ENCODE measurements around the gene EN2.
A peak's percentile ranks its signal among the peaks of the same experiment; 100 is the strongest.

Gene EN2

GRCh38 chr7:155455776-155456737 is 1.9 kb upstream of the EN2 start:
- H3K4me3 ChIP-seq (ENCODE audit: low read depth, low read length) = peak overlapping the region; percentile 74
- DNase-seq (ENCODE audit: low read depth) = no peak

DNA sequence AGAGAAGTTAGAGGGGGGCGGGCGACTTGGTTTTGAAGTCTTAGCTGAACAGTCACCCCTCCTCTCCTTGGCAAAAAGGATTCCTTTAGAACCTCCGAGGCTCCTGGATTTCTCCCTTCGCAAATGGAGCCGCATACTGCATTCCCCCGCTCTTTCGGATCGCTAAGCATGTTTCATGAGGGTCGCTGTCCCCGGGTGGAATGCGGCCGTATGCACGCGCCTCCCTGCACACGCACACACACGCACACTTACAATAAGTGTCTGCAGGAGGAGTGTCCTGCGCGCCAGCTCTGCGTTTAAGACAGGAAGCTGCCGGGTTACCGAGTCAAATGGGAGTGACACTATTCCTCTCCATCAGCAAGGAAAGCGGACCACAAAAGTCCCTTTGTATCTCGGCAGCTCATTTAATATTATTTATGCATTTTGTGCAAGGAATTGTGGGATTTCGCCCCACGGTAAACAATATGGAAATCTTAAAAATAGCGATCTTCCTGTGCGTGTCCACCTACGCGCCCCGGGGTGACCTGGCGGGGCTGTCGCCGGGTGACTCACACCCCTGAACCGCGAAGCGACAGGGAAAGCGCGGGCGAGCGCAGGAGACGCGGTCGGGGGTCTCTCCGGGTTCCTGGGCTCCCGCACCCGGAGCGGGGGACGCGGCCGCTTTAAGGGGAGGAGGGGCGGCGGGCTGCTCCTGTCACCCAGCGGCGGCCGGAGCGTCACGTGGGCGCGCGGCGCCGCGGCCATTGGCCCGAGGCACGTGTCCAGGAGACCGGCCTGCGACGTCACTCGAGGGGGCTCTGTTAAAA is 988 bp upstream of the EN2 start:
- no peak for TF ChIP-seq CTCF (IDR thresholded peaks at IDR 0.05; ENCODE audit: control insufficient read depth, extremely low read depth, insufficient read depth)
- peak overlapping the region; percentile 74 for H3K4me3 ChIP-seq (ENCODE audit: low read depth, low read length)
- no peak for DNase-seq (ENCODE audit: low read depth)

More at GRCh38 chr7:155455776-155456737, 1.9 kb upstream of the EN2 start:
- no peak for TF ChIP-seq CTCF (IDR thresholded peaks at IDR 0.05; ENCODE audit: control insufficient read depth, extremely low read depth, insufficient read depth)

DNA sequence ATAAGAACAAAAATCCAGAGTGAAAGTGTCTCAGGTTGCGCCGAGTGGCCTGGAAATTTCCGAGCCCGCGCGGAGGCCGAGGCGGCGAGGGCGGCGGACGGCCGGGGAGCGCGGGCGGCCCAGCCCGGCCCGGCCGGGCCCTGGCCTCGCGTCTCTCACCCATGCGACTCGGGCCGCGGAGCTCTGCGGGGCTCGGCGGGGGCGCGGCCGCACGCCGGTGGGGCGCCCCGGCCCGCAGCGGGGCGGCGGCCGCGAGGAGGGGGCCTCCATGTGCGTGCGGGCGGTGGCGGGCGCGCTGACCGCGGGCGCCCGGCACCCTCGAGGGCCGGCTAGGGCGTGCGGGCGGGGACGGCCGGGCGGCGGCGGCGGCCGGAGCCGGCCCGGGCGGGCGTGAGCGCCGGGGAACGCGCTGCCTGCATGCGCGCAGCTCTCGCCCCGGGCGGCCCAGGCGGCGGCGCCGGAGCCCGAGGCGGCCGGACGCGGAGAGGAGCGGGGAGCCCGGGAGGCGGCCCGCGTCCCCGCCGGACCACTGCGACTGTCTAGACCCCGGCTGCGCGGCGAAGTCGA is 302 bp upstream of the EN2 start:
- H3K4me3 ChIP-seq (ENCODE audit: low read depth, low read length) = peak overlapping the region; percentile 74
- no peak for TF ChIP-seq CTCF (IDR thresholded peaks at IDR 0.05; ENCODE audit: control insufficient read depth, extremely low read depth, insufficient read depth)
- no peak for DNase-seq (ENCODE audit: low read depth)

GRCh38 chr7:155458878-155459699 is 1.2 kb downstream of the EN2 start:
- TF ChIP-seq CTCF (IDR thresholded peaks at IDR 0.05; ENCODE audit: control insufficient read depth, extremely low read depth, insufficient read depth) = no peak
- peak overlapping the region; percentile 31 for H3K4me3 ChIP-seq (ENCODE audit: low read depth, low read length)
- DNase-seq (ENCODE audit: low read depth) = no peak

DNA sequence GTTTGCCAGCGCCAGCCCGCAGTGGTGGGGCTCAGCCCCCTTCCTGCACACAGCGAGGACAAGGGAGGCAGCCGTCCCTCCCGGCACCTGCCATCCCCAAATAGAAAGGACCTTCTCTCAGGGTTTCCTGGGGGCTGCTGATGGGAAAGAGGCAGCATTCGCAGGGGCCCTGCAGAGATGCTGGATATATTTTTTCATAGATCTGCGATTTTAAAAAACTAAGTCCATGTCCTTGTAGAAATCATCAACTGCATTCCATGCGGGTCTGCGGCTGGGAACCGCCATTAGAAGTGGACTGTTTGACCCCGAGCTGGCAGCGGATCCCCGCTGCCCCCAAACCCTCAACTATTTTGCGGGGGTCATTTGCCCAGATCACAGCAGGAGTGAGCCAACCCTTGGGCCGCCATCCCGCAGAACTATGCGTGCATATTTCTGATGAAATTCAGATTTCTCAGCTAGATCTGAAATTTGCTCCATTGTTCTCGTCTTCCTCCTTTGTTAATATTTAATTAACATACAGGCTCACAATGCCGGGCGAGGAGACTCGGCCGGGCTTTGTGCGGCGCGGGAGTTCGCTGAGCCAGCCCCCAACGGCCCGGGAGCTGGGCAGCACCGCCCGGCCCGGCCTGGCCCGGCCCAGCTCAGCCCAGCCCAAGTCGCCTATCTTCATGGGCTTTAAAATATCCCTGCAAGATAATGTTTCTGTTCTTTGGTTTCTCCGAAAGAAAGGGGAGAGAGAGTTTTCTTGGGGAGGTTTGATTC is 2.0 kb downstream of the EN2 start:
- DNase-seq (ENCODE audit: low read depth) = no peak
- no peak overlapping the region for H3K4me3 ChIP-seq (ENCODE audit: low read depth, low read length)
- TF ChIP-seq CTCF (IDR thresholded peaks at IDR 0.05; ENCODE audit: control insufficient read depth, extremely low read depth, insufficient read depth) = no peak
